NCI-H2029 treated with DMSO at 0.1 percent for 48 hours (cell line): ENCODE results near the gene SNX25.
"Not testable (repeated sequence)": the region's sequence is repeated elsewhere in the genome, so short reads cannot be mapped to it uniquely, and the experiment has no call there.

Experiments used
- DNase-seq: peaks from one replicate; lab custom pipeline; 2025; lab: John Stamatoyannopoulos, UW

The SNX25 gene

GRCh38 chr4:185209031-185209851 lies at the start of gene SNX25:
Gene SNX25 (plus strand): TSS chr4:185209598. CDS start chr4:185209827, 229 bp downstream.
- DNase-seq = no peak

GRCh38 chr4:185165605-185166063 lies 43.8 kb upstream of the SNX25 start:
- DNase-seq = no peak

- no peak for DNase-seq
Observed at GRCh38 chr4:185167234-185167633, 42.2 kb upstream of the SNX25 start.

- DNase-seq = no peak
Observed at GRCh38 chr4:185171373-185172071, 37.9 kb upstream of the SNX25 start.

- no peak for DNase-seq
Observed at GRCh38 chr4:185179488-185179887, 29.9 kb upstream of the SNX25 start.

- DNase-seq = no peak
Observed at GRCh38 chr4:185182239-185182638, 27.2 kb upstream of the SNX25 start.

GRCh38 chr4:185183622-185184281 lies 25.6 kb upstream of the SNX25 start:
- DNase-seq = peak; percentile 85

GRCh38 chr4:185186769-185187168 lies 22.6 kb upstream of the SNX25 start:
- DNase-seq = no peak

- DNase-seq = no peak
Observed at GRCh38 chr4:185189606-185190305, 19.6 kb upstream of the SNX25 start.

- DNase-seq = no peak
Observed at GRCh38 chr4:185190306-185190856, 19.0 kb upstream of the SNX25 start.

GRCh38 chr4:185192059-185192458 lies 17.3 kb upstream of the SNX25 start:
- DNase-seq = no peak

GRCh38 chr4:185194924-185195888 lies 14.2 kb upstream of the SNX25 start:
- no peak for DNase-seq

- DNase-seq = no peak
Observed at GRCh38 chr4:185196437-185196836, 13.0 kb upstream of the SNX25 start.

- DNase-seq = not testable (repeated sequence)
Observed at GRCh38 chr4:185198189-185198588, 11.2 kb upstream of the SNX25 start.

- no peak for DNase-seq
Observed at GRCh38 chr4:185201977-185202962, 7.1 kb upstream of the SNX25 start.

- DNase-seq = no peak
Observed at GRCh38 chr4:185202984-185203485, 6.4 kb upstream of the SNX25 start.

GRCh38 chr4:185203486-185204237 lies 5.7 kb upstream of the SNX25 start, which contains the start of gene CFAP97:
Gene CFAP97 (minus strand): TSS chr4:185204000. CDS start chr4:185191196, 12,804 bp downstream.
- DNase-seq = no peak

GRCh38 chr4:185204238-185204910 lies 5.0 kb upstream of the SNX25 start:
- no peak for DNase-seq
